Measurements from ENCODE around the gene BAIAP2L1. TPM values are rescaled to one million over a fixed set of nuclear protein-coding genes. Genes with fewer than 3 reads are reported as not detected.
"Not testable (repeated sequence)": the region's sequence is repeated elsewhere in the genome, so short reads cannot be mapped to it uniquely, and the experiment has no call there.

BAIAP2L1 gene
- total RNA-seq, 2 experiments from 2014 or later: 0.65 to 0.68 TPM

DNA sequence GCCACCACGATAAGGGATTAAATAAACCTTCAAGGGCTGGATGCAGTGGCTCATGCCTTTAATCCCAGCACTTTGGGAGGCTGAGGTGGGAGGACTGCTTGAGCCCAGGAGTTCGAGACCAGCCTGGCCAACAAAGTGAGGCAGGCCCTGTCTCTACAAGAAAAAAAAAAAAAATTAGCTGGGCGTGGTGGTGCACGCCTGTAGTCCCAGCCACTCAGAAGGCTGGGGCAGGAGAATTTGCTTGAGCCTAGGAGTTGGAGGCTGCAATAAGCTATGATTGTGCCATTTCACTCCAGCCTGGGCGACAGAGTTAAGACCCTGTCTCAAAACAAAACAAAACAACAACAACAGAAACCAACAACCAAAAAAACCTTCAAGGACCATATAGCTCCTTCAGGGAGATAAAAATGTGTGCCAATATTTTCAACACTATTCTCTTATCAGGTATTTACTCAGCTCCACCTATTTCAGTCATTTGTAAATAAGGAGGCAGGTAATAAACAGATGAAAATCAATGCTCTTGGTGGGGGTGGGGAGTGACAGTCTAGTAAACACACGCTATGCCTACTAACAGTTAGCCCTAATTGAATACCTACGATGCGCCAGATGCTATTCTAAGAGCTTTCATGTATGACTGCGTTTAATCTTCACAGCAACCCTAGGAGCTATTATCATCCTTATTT is 13.2 kb downstream of the BAIAP2L1 start:
- Mint-ChIP-seq H3K27me3 (no peaks in the 10 kb centered on the region), H3K27ac (no peak overlapping the region), H3K4me3 (no peak overlapping the region), H3K4me1 (no peaks in the 10 kb centered on the region), H3K36me3 (ENCODE audit: low read depth) (no peaks in the 10 kb centered on the region), H3K9me3 (no peaks in the 10 kb centered on the region)
- DNase-seq: no peak
- ChIA-PET POLR2A (no interaction called here), CTCF (no interaction called here)

- H3K36me3 Mint-ChIP-seq (ENCODE audit: low read depth): no peaks in the 10 kb centered on the region
- POLR2A ChIA-PET: no interaction called here
- no peak for DNase-seq
- no peaks in the 10 kb centered on the region for H3K9me3 Mint-ChIP-seq
- no peak overlapping the region for H3K27ac Mint-ChIP-seq
- H3K27me3 Mint-ChIP-seq: no peaks in the 10 kb centered on the region
- no peak overlapping the region for H3K4me3 Mint-ChIP-seq
- CTCF ChIA-PET: no interaction called here
- no peaks in the 10 kb centered on the region for H3K4me1 Mint-ChIP-seq
These were observed 13.8 kb downstream of the BAIAP2L1 start for GRCh38 chr7:98387131-98387530.

DNA sequence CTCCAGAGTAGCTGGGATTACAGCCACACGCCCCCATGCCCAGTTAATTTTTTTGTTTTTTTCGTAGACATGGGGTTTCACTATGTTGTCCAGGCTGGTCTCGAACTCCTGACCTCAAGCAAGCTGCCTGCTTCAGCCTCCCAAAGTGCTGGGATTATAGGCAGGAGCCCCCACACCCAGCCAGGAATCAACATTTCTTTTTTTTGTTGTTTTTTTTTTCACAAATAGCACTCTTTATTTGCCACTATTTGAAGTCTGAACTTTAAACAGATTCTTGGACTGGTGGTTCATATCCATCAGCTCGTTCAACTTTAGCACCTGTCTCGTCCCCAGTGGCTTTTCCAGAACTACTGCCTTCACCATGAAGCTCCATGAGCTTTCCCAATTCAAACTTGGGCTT is 15.4 kb downstream of the BAIAP2L1 start:
- H3K27me3 Mint-ChIP-seq; DNase-seq; H3K36me3 Mint-ChIP-seq (ENCODE audit: low read depth); H3K4me3 Mint-ChIP-seq; CTCF ChIA-PET; H3K9me3 Mint-ChIP-seq; POLR2A ChIA-PET; H3K4me1 Mint-ChIP-seq; H3K27ac Mint-ChIP-seq: not testable (repeated sequence)

GRCh38 chr7:98378210-98378819 is 22.6 kb downstream of the BAIAP2L1 start:
- no peak for DNase-seq
- Mint-ChIP-seq H3K36me3 (ENCODE audit: low read depth) (no peaks in the 10 kb centered on the region), H3K27me3 (no peaks in the 10 kb centered on the region), H3K9me3 (no peaks in the 10 kb centered on the region), H3K4me1 (no peaks in the 10 kb centered on the region), H3K4me3 (no peak overlapping the region), H3K27ac (no peak overlapping the region)
- CTCF ChIA-PET: no interaction called here
- POLR2A ChIA-PET: interaction anchor here (0.6 kb wide), 1 partner anchor 11 kb away, joined by 4 read pairs; no protein-coding TSS in a partner anchor

DNA sequence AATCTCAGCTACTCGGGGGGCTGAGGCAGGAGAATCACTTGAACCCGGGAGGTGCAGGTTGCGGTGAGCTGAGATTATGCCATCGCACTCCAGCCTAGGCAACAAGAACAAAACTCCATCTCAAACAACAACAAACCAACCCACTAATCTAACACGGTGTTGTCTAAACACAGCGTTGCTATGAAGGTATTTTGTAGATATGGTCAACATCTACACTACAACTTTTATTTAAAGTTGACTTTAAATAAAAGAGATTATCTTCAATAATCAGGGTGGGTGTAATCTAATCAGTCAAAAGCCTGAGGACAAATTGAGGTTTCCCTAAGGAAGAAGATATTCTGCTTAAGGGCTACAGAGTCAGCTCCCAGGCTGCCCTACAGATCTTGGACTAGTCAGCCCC is 24.2 kb downstream of the BAIAP2L1 start:
- H3K27ac Mint-ChIP-seq: no peak overlapping the region
- DNase-seq: no peak
- H3K9me3 Mint-ChIP-seq: no peaks in the 10 kb centered on the region
- no peak overlapping the region for H3K4me3 Mint-ChIP-seq
- POLR2A ChIA-PET: no interaction called here
- CTCF ChIA-PET: no interaction called here
- H3K4me1 Mint-ChIP-seq: no peaks in the 10 kb centered on the region
- H3K27me3 Mint-ChIP-seq: no peaks in the 10 kb centered on the region
- no peaks in the 10 kb centered on the region for H3K36me3 Mint-ChIP-seq (ENCODE audit: low read depth)

DNA sequence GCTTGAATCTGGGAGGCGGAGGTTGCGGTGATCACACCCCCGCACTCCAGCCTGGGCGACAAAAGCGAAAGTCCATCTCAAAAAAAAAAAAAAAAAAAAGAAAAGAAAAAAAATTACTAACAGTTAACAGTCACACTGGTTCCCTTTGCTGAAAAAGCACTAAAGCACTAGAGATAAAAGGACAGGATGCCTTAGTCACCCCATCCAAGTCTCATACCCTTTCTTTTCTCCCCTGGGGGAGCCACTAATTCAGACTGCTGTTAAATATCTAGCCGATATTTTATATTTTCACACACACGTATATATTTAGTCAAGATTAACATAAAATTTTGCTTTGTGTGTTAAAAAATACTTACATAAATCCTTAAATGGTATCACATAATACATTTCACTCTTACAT is 25.2 kb downstream of the BAIAP2L1 start:
- H3K9me3 Mint-ChIP-seq: no peaks in the 10 kb centered on the region
- no peaks in the 10 kb centered on the region for H3K36me3 Mint-ChIP-seq (ENCODE audit: low read depth)
- H3K27me3 Mint-ChIP-seq: no peaks in the 10 kb centered on the region
- H3K27ac Mint-ChIP-seq: no peak overlapping the region
- H3K4me1 Mint-ChIP-seq: no peaks in the 10 kb centered on the region
- ChIA-PET POLR2A (no interaction called here), CTCF (no interaction called here)
- no peak for DNase-seq
- no peak overlapping the region for H3K4me3 Mint-ChIP-seq

- Mint-ChIP-seq H3K9me3 (no peaks in the 10 kb centered on the region), H3K36me3 (ENCODE audit: low read depth) (no peaks in the 10 kb centered on the region), H3K27ac (no peak overlapping the region), H3K27me3 (no peaks in the 10 kb centered on the region), H3K4me3 (no peak overlapping the region), H3K4me1 (no peaks in the 10 kb centered on the region)
- DNase-seq: no peak
- ChIA-PET CTCF (no interaction called here), POLR2A (interaction anchor here (0.5 kb wide), 1 partner anchor 43 kb away, joined by 3 read pairs; no protein-coding TSS in a partner anchor)
These were observed 26.6 kb downstream of the BAIAP2L1 start for GRCh38 chr7:98374285-98374680.

GRCh38 chr7:98372993-98373392 is 27.9 kb downstream of the BAIAP2L1 start:
- Mint-ChIP-seq H3K9me3 (no peaks in the 10 kb centered on the region), H3K27me3 (no peaks in the 10 kb centered on the region), H3K4me3 (no peak overlapping the region), H3K36me3 (ENCODE audit: low read depth) (no peaks in the 10 kb centered on the region), H3K27ac (no peak overlapping the region), H3K4me1 (no peaks in the 10 kb centered on the region)
- ChIA-PET POLR2A (no interaction called here), CTCF (no interaction called here)
- DNase-seq: no peak

- H3K9me3 Mint-ChIP-seq: no peaks in the 10 kb centered on the region
- ChIA-PET POLR2A (no interaction called here), CTCF (no interaction called here)
- H3K27ac Mint-ChIP-seq: no peak overlapping the region
- H3K4me1 Mint-ChIP-seq: no peaks in the 10 kb centered on the region
- no peak for DNase-seq
- H3K36me3 Mint-ChIP-seq (ENCODE audit: low read depth): no peaks in the 10 kb centered on the region
- no peak overlapping the region for H3K4me3 Mint-ChIP-seq
- H3K27me3 Mint-ChIP-seq: no peaks in the 10 kb centered on the region
These were observed 31.2 kb downstream of the BAIAP2L1 start for GRCh38 chr7:98369726-98370125.

DNA sequence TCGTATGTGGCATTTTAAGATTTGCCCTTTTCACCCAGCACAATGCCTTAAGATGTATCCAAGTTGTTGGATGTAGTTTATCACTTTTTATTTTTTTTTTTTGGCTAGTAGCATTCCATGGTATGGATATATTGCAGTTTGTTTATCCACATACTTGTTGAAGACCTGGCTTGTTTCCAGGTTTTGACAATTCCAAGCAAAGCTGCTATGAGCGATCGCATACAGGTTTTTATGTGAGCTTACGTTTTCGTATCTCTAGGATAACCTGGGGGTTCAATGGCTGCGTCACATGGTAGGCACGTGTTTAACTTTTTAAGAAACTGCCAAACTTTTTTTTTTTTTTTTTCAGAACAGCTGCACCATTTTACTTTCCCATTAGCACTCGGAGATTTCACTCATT is 32.2 kb downstream of the BAIAP2L1 start:
- no peak overlapping the region for H3K27ac Mint-ChIP-seq
- no peak overlapping the region for H3K4me3 Mint-ChIP-seq
- ChIA-PET POLR2A (no interaction called here), CTCF (no interaction called here)
- no peaks in the 10 kb centered on the region for H3K4me1 Mint-ChIP-seq
- no peaks in the 10 kb centered on the region for H3K36me3 Mint-ChIP-seq (ENCODE audit: low read depth)
- no peaks in the 10 kb centered on the region for H3K27me3 Mint-ChIP-seq
- DNase-seq: no peak
- H3K9me3 Mint-ChIP-seq: no peaks in the 10 kb centered on the region

- POLR2A ChIA-PET: no interaction called here
- no peak for DNase-seq
- CTCF ChIA-PET: no interaction called here
These were observed 34.3 kb downstream of the BAIAP2L1 start for GRCh38 chr7:98366562-98366938.

DNA sequence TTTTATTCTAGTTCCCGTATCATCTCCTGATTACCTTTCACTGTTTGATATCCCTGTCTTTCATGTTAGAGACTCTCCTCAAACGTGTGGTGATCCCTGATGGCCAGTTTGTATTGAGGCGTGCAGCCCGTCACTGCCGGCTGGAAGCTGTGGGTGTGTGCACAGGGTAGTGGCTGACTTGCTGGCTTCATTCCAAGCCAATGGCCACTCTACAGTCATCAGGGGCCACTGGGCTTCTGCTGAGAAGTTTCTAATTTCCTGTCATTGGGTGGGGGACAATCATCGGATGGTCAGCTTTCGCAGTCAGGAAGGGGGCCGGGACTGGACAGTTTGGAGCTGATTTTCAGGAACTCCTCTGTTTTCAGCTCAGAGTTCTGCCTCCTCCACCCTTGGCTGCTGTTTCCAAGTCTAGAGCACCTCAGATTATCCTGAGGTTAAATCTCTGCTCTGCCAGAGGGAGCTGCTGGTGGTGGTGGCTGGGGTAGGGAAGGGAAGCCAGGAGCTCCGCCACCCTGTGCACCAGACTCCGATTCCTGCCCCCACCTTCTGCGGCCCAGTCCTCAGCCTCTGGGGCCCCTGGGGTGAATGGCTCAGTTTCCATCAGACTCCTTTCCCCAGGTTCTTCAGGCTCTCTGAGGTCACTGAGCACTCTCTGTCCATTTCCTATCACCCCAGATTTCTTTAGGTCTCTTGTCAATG is 34.9 kb downstream of the BAIAP2L1 start:
- DNase-seq: no peak
- Mint-ChIP-seq H3K27me3 (no peaks in the 10 kb centered on the region), H3K27ac (no peak overlapping the region), H3K4me3 (no peak overlapping the region), H3K9me3 (no peaks in the 10 kb centered on the region), H3K4me1 (no peaks in the 10 kb centered on the region), H3K36me3 (ENCODE audit: low read depth) (no peaks in the 10 kb centered on the region)
- ChIA-PET POLR2A (no interaction called here), CTCF (no interaction called here)

More at GRCh38 chr7:98366562-98366938, 34.3 kb downstream of the BAIAP2L1 start:
- Mint-ChIP-seq H3K27ac (no peak overlapping the region), H3K27me3 (no peaks in the 10 kb centered on the region), H3K36me3 (ENCODE audit: low read depth) (no peaks in the 10 kb centered on the region), H3K4me1 (no peaks in the 10 kb centered on the region), H3K4me3 (no peak overlapping the region), H3K9me3 (no peaks in the 10 kb centered on the region)

- H3K27ac Mint-ChIP-seq: no peak overlapping the region
- ChIA-PET POLR2A (no interaction called here), CTCF (no interaction called here)
- H3K4me3 Mint-ChIP-seq: no peak overlapping the region
- H3K36me3 Mint-ChIP-seq (ENCODE audit: low read depth): no peaks in the 10 kb centered on the region
- H3K9me3 Mint-ChIP-seq: no peaks in the 10 kb centered on the region
- H3K4me1 Mint-ChIP-seq: no peaks in the 10 kb centered on the region
- no peak for DNase-seq
- H3K27me3 Mint-ChIP-seq: no peaks in the 10 kb centered on the region
These were observed 36.7 kb downstream of the BAIAP2L1 start for GRCh38 chr7:98364220-98364619.

GRCh38 chr7:98362517-98362916 is 38.4 kb downstream of the BAIAP2L1 start:
- ChIA-PET CTCF (no interaction called here), POLR2A (no interaction called here)
- Mint-ChIP-seq H3K27me3 (no peaks in the 10 kb centered on the region), H3K27ac (no peak overlapping the region), H3K4me3 (no peak overlapping the region), H3K9me3 (no peaks in the 10 kb centered on the region), H3K36me3 (ENCODE audit: low read depth) (no peaks in the 10 kb centered on the region), H3K4me1 (no peaks in the 10 kb centered on the region)
- no peak for DNase-seq
